Right lobe of liver (tissue), 6 donors: ENCODE data around the gene NPPB. TPM values are rescaled to one million over a fixed set of nuclear protein-coding genes. Genes with fewer than 3 reads are reported as not detected.
"Not testable (repeated sequence)": the region's sequence is repeated elsewhere in the genome, so short reads cannot be mapped to it uniquely, and the experiment has no call there.

Experiments
- ATAC-seq, 4 donors: fragments of 200-7000 bp; cut with Tn5 transposase; one replicate each; pipeline ENCODE4 v1.9.1; 2020; ENCODE audit warnings: mild to moderate bottlenecking in 4 of 4, moderate library complexity in 4 of 4
- DNase-seq, 3 donors: peaks; one replicate each; pipeline ENCODE4 v3.0.0-alpha.2; 2020
- H3K27ac ChIP-seq, 3 donors: fragments of 200-600 bp; one replicate each; pipeline ENCODE4 v1.8.0; 2022
- H3K27me3 ChIP-seq, 2 donors: fragments of 200-600 bp; one replicate each; pipeline ENCODE4 v1.8.0; 2022
- H3K36me3 ChIP-seq, 4 donors: fragments of 200-600 bp; sonication (generic) in 1 of 4; one replicate each; pipeline versions ENCODE4 v1.5.1 to v1.8.0; 2017 to 2022; ENCODE audit warnings: control low read depth in 1 of 4
- H3K4me1 ChIP-seq, 4 donors: fragments of 200-600 bp; sonication (generic) in 1 of 4; one replicate each; pipeline versions ENCODE4 v1.5.1 to v1.8.0; 2017 to 2022; ENCODE audit warnings: control low read depth in 1 of 4
- H3K4me3 ChIP-seq, 3 donors: fragments of 200-600 bp; one replicate each; pipeline ENCODE4 v1.8.0; 2022
- H3K9me3 ChIP-seq, 4 donors: fragments of 200-600 bp; sonication (generic) in 1 of 4; one replicate each; pipeline versions ENCODE4 v1.5.1 to v1.8.0; 2017 to 2022; ENCODE audit warnings: control low read depth in 1 of 4
- CTCF ChIP-seq, 4 donors: fragments of 200-600 bp in 3 of 4; fragments of 450-650 bp in 1 of 4; IDR thresholded peaks; one replicate each; pipeline versions ENCODE4 v1.5.1 to v1.8.0; 2016 to 2022; ENCODE audit warnings: antibody characterized with exemption in 4 of 4, mild to moderate bottlenecking in 2 of 4
- POLR2A ChIP-seq: fragments of 450-650 bp; IDR thresholded peaks from one replicate; pipeline ENCODE4 v1.6.1; 2017; ENCODE audit warnings: antibody characterized with exemption, mild to moderate bottlenecking
- whole genome bisulfite sequencing: methylation state at CpG from one replicate; pipeline ENCODE4 v1.1.6; 2018; ENCODE audit warnings: low coverage, low lambda C conversion rate; ENCODE audit not compliant: insufficient coverage; ENCODE audit errors: missing lambda C conversion rate; 5-methylcytosine and 5-hydroxymethylcytosine counted together
- intact Hi-C, 2 donors: fragments of 100-400 bp; cut with DNase I; formaldehyde crosslinking; loops; one replicate each; pipeline versions ENCODE4 v1.11.2 to v1.14.1; 2022
- total RNA-seq, 6 experiments: library from RNA; depleted of rRNA in 2 of 6; stranded (reverse); fragments of >200 nt in 2 of 6; fragmentation: NEBNext Ultra II Directional in 3 of 6; extraction: Animal tissue kit (Norgen Biotek cat#: 25700) in 3 of 6; gene quantifications; one replicate each; pipeline versions ENCODE4 v1.1.0 to v1.2.4, GENCODE V29; 2016 to 2023
- donor health status: DM: no; HTN: yes; CAD: no.
- donor health status: DM: no; HTN: no; CAD: no.
- donor health status: DM: no; HTN: no; CAD: no.
- donor health status: DM: no; HTN: yes; CAD: no.
- donor health status: DM: no; HTN: yes; CAD: no.

NPPB gene
- total RNA-seq, 6 experiments from 2014 or later: 0.44 TPM; not detected in 5

- Histone ChIP-seq H3K36me3 (no peaks in the 10 kb centered on the region), H3K27ac (no peak overlapping the region), H3K9me3 (no peaks in the 10 kb centered on the region), H3K4me1 (no peaks in the 10 kb centered on the region), H3K4me3 (no peak overlapping the region), H3K27me3 (peaks cover 0 to 5% of the 10 kb centered on the region in 2 donors)
- WGBS: 28% methylated on average over 19 of the region's 38 CpGs
- TF ChIP-seq POLR2A: no peak
- TF ChIP-seq CTCF (IDR thresholded peaks at IDR 0.05): no peak
- intact Hi-C loops: no loop called here
- ATAC-seq (no peak), DNase-seq (no peak)
Measured at GRCh38 chr1:11898086-11898785, 39.5 kb upstream of the NPPB start.

- WGBS: 36% methylated on average over 1 of the region's 1 CpG
- intact Hi-C loops, H3K4me1 ChIP-seq: not testable (repeated sequence)
Measured at GRCh38 chr1:11894501-11894900, 35.8 kb upstream of the NPPB start.

DNA sequence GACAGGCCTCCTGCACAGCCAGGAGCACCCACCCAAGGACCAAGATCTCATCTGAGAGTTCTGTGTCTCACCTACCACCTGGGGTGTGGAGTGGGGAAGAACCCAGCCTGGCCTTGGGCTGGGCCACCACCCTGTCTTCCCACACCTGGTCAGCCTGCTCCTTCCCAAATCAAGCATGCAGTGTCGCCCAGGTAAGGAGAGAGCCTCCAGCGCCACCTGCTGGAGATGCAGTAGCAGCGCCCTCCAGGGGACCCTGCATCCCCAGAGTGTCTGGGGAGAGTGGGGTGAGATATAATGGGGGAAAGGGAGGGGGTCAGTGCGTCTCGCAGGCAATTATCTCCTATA, 35.1 kb upstream of the NPPB start:
- Histone ChIP-seq H3K36me3 (no peaks in the 10 kb centered on the region), H3K9me3 (no peaks in the 10 kb centered on the region), H3K4me3 (no peak overlapping the region), H3K27me3 (peaks cover 0 to 5% of the 10 kb centered on the region in 2 donors), H3K27ac (peak overlapping the region in 1 of 3 donors; percentile 39), H3K4me1 (no peaks in the 10 kb centered on the region)
- intact Hi-C loops: loop anchor here (2.0 kb wide), 2 partner anchors 55 to 57 kb away; no protein-coding TSS in a partner anchor
- WGBS: 0% methylated on average over 4 of the region's 5 CpGs
- peak; percentile 75 to 83 (median 82) for DNase-seq
- ATAC-seq: peak; percentile 96 to 99 (median 97)
- TF ChIP-seq CTCF (IDR thresholded peaks at IDR 0.05) (peak; percentile 88 to 91 (median 90)), POLR2A (no peak)

More at GRCh38 chr1:11894501-11894900, 35.8 kb upstream of the NPPB start:
- DNase-seq, H3K4me3 ChIP-seq, H3K36me3 ChIP-seq, H3K27ac ChIP-seq, ATAC-seq, H3K27me3 ChIP-seq, H3K9me3 ChIP-seq: not testable (repeated sequence)

GRCh38 chr1:11891433-11892186, 32.9 kb upstream of the NPPB start:
- Histone ChIP-seq H3K36me3 (no peaks in the 10 kb centered on the region), H3K4me3 (no peak overlapping the region), H3K9me3 (no peaks in the 10 kb centered on the region), H3K4me1 (no peaks in the 10 kb centered on the region), H3K27me3 (no peaks in the 10 kb centered on the region), H3K27ac (no peak overlapping the region)
- no peak for DNase-seq
- WGBS: 74% methylated on average over 4 of the region's 6 CpGs
- ATAC-seq: no peak
- intact Hi-C loops: loop anchor here (2.0 kb wide), 2 partner anchors 53 to 55 kb away; no protein-coding TSS in a partner anchor
- TF ChIP-seq POLR2A: no peak
- no peak for TF ChIP-seq CTCF (IDR thresholded peaks at IDR 0.05)

DNA sequence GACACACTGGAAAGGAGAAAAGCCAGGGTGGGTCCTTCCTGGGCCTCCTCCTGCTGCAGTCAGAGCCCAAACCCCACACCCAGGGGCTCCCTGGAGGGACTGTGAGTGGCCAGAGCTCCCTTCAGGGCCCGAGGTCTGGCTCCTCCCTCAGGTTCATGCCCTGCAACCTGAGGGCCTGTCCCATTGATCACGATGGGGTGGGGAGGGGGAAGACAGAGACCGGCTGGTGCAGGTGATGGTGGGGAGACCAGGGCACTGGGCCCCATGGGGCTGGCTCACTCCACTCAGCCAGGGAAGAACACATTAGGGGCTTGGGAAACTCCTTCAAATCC, 30.1 kb upstream of the NPPB start:
- Histone ChIP-seq H3K36me3 (no peaks in the 10 kb centered on the region), H3K27ac (no peak overlapping the region), H3K9me3 (no peaks in the 10 kb centered on the region), H3K4me3 (no peak overlapping the region), H3K27me3 (no peaks in the 10 kb centered on the region), H3K4me1 (no peaks in the 10 kb centered on the region)
- WGBS: no CpG with 5 or more reads among the region's 3 CpGs
- DNase-seq (no peak), ATAC-seq (no peak)
- intact Hi-C loops: no loop called here
- TF ChIP-seq POLR2A: no peak
- no peak for TF ChIP-seq CTCF (IDR thresholded peaks at IDR 0.05)
